Measurements from ENCODE around the gene AMER3. TPM values are rescaled to one million over a fixed set of nuclear protein-coding genes. Genes with fewer than 3 reads are reported as not detected.

The AMER3 gene
- polyA plus RNA-seq, 1 of the 3 experiments (the other 2 are of a cell fraction): under 0.01 TPM

DNA sequence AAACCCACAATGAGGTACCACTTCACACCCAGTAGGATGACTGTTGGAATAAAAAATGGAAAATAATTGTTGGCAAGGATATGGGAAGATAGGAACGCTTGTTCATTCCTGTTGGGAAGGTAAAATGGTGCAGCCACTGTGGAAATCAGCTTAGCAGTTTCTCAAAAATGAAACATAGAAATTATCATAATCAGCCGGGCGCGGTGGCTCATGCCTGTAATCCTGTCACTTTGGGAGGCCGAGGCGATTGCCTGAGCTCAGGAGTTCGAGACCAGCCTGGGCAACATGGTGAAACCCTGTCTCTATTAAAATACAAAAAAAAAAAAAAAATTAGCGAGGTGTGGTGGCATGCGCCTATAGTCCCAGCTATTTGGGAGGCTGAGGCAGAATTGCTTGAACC, 23.4 kb downstream of the AMER3 start:
- TF ChIP-seq EP300 (IDR thresholded peaks at IDR 0.05; ENCODE audit: borderline replicate concordance in 1 of 2, low read depth in 1 of 2, low read length in 1 of 2): no peak
- no peak for TF ChIP-seq NRF1 (IDR thresholded peaks at IDR 0.05; ENCODE audit: low read depth, low read length)
- no peak for TF ChIP-seq FOSL2 (IDR thresholded peaks at IDR 0.05; ENCODE audit: borderline replicate concordance, low read depth)
- no peak for TF ChIP-seq ELF1 (IDR thresholded peaks at IDR 0.05)
- TF ChIP-seq FOXM1 (IDR thresholded peaks at IDR 0.05; ENCODE audit: low read depth): no peak
- TF ChIP-seq RCOR1 (IDR thresholded peaks at IDR 0.05; ENCODE audit: low read length): no peak
- TF ChIP-seq, protein P1, sequence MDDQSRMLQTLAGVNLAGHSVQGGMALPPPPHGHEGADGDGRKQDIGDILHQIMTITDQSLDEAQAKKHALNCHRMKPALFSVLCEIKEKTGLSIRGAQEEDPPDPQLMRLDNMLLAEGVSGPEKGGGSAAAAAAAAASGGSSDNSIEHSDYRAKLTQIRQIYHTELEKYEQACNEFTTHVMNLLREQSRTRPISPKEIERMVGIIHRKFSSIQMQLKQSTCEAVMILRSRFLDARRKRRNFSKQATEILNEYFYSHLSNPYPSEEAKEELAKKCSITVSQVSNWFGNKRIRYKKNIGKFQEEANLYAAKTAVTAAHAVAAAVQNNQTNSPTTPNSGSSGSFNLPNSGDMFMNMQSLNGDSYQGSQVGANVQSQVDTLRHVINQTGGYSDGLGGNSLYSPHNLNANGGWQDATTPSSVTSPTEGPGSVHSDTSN (IDR thresholded peaks at IDR 0.05): no peak
- no peak for TF ChIP-seq FOXJ3 (CRISPR knock-in tag; IDR thresholded peaks at IDR 0.05)
- TF ChIP-seq TCF12 (IDR thresholded peaks at IDR 0.05): no peak
- TF ChIP-seq MEF2A (IDR thresholded peaks at IDR 0.05; ENCODE audit: borderline replicate concordance, low read depth): no peak
- TF ChIP-seq POLR2AphosphoS5 (IDR thresholded peaks at IDR 0.05; ENCODE audit: low read depth, low read length): no peak
- TF ChIP-seq NFIC (IDR thresholded peaks at IDR 0.05; ENCODE audit: borderline replicate concordance): no peak
- TF ChIP-seq CHD2 (IDR thresholded peaks at IDR 0.05; ENCODE audit: low read length, partially characterized antibody): no peak
- no peak for TF ChIP-seq YY1 (IDR thresholded peaks at IDR 0.05; ENCODE audit: low read depth)
- no peak for TF ChIP-seq EZH2phosphoT487 (IDR thresholded peaks at IDR 0.05; ENCODE audit: borderline replicate concordance, low read depth)
- no peak overlapping the region for H3K4me3 ChIP-seq (ENCODE audit: low read depth in 2 of 2, low read length in 1 of 2)
- H4K20me1 ChIP-seq (ENCODE audit: insufficient read depth): no peaks in the 10 kb centered on the region
- H2AFZ ChIP-seq (ENCODE audit: low read depth): no peak overlapping the region
- H3K36me3 ChIP-seq (replicated peaks in 1 of 2; ENCODE audit: control insufficient read depth in 1 of 2, insufficient read depth in 2 of 2, low read length in 1 of 2): no peaks in the 10 kb centered on the region
- H3K27ac ChIP-seq (ENCODE audit: low read depth in 2 of 2, low read length in 1 of 2): no peak overlapping the region
- no peak for DNase-seq
- H3K9me2 ChIP-seq: no peaks in the 10 kb centered on the region
- H3K79me2 ChIP-seq (ENCODE audit: insufficient read depth): no peaks in the 10 kb centered on the region
- H3K27me3 ChIP-seq (ENCODE audit: insufficient read depth): no peaks in the 10 kb centered on the region
- H3K4me2 ChIP-seq: no peak overlapping the region
- 50% methylated on average over 9 of the region's 9 CpGs for WGBS (ENCODE audit: low lambda C conversion rate)
- no peak overlapping the region for H3K9ac ChIP-seq
- ChIA-PET CTCF (no interaction called here), POLR2A (no interaction called here)
- no peaks in the 10 kb centered on the region for H3F3A ChIP-seq (replicated peaks; ENCODE audit: insufficient read depth)
- no peaks in the 10 kb centered on the region for H3K4me1 ChIP-seq (ENCODE audit: control insufficient read depth in 1 of 2, insufficient read depth in 2 of 2, low read depth in 1 of 2, low read length in 1 of 2)
- no peaks in the 10 kb centered on the region for H3K9me3 ChIP-seq

DNA sequence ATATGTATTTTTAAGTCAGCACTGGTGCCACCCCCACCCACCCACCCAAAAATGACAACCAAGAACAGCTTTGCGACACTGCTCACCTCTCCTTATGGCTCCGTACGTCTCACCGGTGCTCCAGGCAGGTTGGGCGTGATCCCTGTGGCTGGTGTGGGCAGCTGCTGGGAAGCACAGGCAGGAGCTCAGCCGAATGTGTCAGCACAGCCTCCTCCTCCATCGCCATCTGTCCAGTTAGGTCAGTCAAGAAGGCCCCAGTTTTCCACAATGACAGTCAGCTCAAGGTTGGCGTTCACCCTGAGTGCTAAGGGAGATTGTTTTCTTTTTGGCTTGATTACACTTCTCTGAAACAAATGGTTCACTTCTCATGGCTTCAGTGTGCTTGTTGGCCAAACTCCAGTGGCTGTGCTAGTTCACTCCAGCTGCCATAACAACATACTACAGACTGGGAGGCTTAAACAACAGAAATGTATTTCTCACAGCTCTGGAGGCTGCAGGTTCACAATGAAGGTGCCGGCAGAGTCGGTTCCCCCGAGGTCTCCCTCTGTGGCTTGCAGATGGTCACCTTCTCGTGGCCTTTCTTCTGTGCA, 30.2 kb downstream of the AMER3 start:
- no peaks in the 10 kb centered on the region for H3K9me3 ChIP-seq
- H2AFZ ChIP-seq (ENCODE audit: low read depth): no peak overlapping the region
- no peaks in the 10 kb centered on the region for H3K79me2 ChIP-seq (ENCODE audit: insufficient read depth)
- no peak for DNase-seq
- TF ChIP-seq, protein P2, sequence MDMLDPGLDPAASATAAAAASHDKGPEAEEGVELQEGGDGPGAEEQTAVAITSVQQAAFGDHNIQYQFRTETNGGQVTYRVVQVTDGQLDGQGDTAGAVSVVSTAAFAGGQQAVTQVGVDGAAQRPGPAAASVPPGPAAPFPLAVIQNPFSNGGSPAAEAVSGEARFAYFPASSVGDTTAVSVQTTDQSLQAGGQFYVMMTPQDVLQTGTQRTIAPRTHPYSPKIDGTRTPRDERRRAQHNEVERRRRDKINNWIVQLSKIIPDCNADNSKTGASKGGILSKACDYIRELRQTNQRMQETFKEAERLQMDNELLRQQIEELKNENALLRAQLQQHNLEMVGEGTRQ (IDR thresholded peaks at IDR 0.05; ENCODE audit: borderline replicate concordance, low read depth, low read length): no peak
- TF ChIP-seq RCOR1 (IDR thresholded peaks at IDR 0.05; ENCODE audit: low read length) (no peak), FOXM1 (IDR thresholded peaks at IDR 0.05; ENCODE audit: low read depth) (no peak), JUND (IDR thresholded peaks at IDR 0.05) (no peak), YY1 (IDR thresholded peaks at IDR 0.05; ENCODE audit: low read depth) (no peak), MXI1 (IDR thresholded peaks at IDR 0.05; ENCODE audit: low read depth, low read length) (no peak), TEAD4 (IDR thresholded peaks at IDR 0.05; ENCODE audit: borderline replicate concordance, insufficient read depth) (no peak), RAD21 (IDR thresholded peaks at IDR 0.05; ENCODE audit: low read length) (no peak), RXRA (IDR thresholded peaks at IDR 0.05; ENCODE audit: borderline replicate concordance, low read depth) (no peak)
- TF ChIP-seq, protein P1 (IDR thresholded peaks at IDR 0.05): no peak
- TF ChIP-seq, protein P3, sequence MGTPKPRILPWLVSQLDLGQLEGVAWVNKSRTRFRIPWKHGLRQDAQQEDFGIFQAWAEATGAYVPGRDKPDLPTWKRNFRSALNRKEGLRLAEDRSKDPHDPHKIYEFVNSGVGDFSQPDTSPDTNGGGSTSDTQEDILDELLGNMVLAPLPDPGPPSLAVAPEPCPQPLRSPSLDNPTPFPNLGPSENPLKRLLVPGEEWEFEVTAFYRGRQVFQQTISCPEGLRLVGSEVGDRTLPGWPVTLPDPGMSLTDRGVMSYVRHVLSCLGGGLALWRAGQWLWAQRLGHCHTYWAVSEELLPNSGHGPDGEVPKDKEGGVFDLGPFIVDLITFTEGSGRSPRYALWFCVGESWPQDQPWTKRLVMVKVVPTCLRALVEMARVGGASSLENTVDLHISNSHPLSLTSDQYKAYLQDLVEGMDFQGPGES (IDR thresholded peaks at IDR 0.05; ENCODE audit: low read depth, low read length): no peak
- TF ChIP-seq, protein P4, sequence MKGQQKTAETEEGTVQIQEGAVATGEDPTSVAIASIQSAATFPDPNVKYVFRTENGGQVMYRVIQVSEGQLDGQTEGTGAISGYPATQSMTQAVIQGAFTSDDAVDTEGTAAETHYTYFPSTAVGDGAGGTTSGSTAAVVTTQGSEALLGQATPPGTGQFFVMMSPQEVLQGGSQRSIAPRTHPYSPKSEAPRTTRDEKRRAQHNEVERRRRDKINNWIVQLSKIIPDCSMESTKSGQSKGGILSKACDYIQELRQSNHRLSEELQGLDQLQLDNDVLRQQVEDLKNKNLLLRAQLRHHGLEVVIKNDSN (IDR thresholded peaks at IDR 0.05; ENCODE audit: borderline replicate concordance, low read depth): no peak
- no peak overlapping the region for H3K27ac ChIP-seq (ENCODE audit: low read depth in 2 of 2, low read length in 1 of 2)
- ChIA-PET CTCF (interaction anchor here (3.2 kb wide), 1 partner anchor 12 kb away, joined by 12 read pairs; no protein-coding TSS in a partner anchor), POLR2A (no interaction called here)
- H3K9me2 ChIP-seq: no peaks in the 10 kb centered on the region
- no peaks in the 10 kb centered on the region for H3K4me1 ChIP-seq (ENCODE audit: control insufficient read depth in 1 of 2, insufficient read depth in 2 of 2, low read depth in 1 of 2, low read length in 1 of 2)
- no peak overlapping the region for H3K4me3 ChIP-seq (ENCODE audit: low read depth in 2 of 2, low read length in 1 of 2)
- H3F3A ChIP-seq (replicated peaks; ENCODE audit: insufficient read depth): no peaks in the 10 kb centered on the region
- H3K9ac ChIP-seq: no peak overlapping the region
- no peaks in the 10 kb centered on the region for H3K27me3 ChIP-seq (ENCODE audit: insufficient read depth)
- no peak overlapping the region for H3K4me2 ChIP-seq
- WGBS (ENCODE audit: low lambda C conversion rate): 53% methylated on average over 7 of the region's 12 CpGs
- no peaks in the 10 kb centered on the region for H3K36me3 ChIP-seq (replicated peaks in 1 of 2; ENCODE audit: control insufficient read depth in 1 of 2, insufficient read depth in 2 of 2, low read length in 1 of 2)
- H4K20me1 ChIP-seq (ENCODE audit: insufficient read depth): no peaks in the 10 kb centered on the region

Data from SK-N-SH (cell line).